ENCODE results near the gene AMZ2.
"Not testable (repeated sequence)": the region's sequence is repeated elsewhere in the genome, so short reads cannot be mapped to it uniquely, and the experiment has no call there.

The AMZ2 gene, protein sequence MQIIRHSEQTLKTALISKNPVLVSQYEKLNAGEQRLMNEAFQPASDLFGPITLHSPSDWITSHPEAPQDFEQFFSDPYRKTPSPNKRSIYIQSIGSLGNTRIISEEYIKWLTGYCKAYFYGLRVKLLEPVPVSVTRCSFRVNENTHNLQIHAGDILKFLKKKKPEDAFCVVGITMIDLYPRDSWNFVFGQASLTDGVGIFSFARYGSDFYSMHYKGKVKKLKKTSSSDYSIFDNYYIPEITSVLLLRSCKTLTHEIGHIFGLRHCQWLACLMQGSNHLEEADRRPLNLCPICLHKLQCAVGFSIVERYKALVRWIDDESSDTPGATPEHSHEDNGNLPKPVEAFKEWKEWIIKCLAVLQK

DNA sequence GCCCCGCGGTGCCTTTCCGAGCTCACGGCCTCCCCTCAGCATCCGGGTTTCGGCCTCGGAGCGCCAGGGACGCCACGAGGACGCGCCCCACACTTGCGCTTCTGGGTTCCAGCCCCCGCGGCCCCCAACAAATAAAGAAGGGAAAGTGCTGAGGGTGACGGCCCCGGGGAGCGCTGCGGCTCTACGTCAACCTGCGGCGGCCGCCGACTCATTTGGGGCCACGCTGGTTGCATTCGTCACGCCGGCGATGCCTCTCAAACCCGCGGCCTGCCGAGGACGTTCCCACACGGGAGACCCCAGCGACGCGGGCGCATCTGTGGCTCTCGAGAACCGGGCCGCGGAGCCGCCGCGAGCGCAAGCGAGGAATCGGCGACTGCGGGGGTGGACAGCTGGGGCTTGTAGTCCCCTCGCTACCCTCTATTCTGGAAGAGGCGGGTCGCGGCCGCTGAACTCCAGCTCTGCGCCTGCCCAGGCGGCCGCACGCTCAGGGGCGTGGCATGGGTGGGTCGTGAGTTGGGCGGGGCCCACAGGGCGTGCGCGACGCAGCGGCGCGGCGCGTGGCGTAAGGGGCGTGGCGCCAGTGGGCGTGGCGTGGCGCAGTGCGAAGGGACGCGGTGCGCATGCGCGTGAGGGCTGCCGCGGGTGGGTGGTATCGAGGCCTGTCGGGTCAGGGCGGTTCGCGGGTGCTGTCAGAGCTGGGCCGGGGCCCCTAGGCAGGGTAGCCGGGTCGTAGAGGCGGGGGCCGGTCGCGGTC is at the start of gene AMZ2:
Gene AMZ2, plus strand, starts transcription at position 599 of the 754 bp plus-strand sequence. CDS start 2,145 bp downstream, outside the sequence.
- peak; percentile 84 for DNase-seq

DNA sequence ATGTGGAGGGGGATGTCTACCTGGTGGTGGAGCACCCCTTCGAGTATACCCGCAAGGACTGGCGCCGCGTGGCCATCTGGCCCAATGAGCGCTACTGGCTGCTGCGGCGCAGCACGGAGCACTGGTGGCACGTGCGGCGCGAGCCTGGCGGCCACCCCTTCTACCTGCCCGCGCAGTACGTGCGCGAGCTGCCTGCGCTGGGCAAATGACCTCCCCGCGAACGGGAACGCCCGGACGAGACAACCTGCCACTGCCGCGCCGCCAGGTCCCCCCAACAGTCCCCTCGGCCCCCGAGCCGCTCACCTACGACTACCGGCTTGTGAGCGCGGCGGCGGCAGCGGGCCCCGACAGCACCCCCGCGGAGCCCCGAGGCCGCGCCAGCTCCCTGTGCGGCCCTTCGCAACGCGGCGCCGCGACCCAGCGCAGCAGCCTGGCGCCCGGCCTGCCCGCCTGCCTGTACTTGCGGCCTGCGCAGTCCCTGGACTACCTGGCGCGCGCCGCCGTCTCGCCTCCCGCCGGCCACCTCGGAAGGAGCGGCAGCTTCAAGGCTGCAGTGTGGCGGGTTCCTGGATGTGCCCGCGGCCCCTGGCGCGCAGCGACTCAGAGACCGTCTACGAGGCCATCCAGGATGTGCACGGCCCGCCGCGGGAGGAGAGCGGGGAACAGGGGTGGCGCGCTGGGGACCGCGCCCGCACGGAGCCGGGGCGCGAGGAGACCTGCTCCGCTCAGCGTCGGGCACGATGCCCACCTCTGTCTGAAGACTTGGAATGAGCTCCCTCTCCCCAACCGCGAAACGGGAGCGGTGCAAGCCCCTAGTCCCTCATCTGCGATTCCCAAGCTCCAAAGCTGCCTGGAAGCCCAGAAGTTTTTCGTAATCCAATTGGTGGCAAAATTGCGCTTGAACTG is 48.7 kb upstream of the AMZ2 start:
- no peak for DNase-seq

DNA sequence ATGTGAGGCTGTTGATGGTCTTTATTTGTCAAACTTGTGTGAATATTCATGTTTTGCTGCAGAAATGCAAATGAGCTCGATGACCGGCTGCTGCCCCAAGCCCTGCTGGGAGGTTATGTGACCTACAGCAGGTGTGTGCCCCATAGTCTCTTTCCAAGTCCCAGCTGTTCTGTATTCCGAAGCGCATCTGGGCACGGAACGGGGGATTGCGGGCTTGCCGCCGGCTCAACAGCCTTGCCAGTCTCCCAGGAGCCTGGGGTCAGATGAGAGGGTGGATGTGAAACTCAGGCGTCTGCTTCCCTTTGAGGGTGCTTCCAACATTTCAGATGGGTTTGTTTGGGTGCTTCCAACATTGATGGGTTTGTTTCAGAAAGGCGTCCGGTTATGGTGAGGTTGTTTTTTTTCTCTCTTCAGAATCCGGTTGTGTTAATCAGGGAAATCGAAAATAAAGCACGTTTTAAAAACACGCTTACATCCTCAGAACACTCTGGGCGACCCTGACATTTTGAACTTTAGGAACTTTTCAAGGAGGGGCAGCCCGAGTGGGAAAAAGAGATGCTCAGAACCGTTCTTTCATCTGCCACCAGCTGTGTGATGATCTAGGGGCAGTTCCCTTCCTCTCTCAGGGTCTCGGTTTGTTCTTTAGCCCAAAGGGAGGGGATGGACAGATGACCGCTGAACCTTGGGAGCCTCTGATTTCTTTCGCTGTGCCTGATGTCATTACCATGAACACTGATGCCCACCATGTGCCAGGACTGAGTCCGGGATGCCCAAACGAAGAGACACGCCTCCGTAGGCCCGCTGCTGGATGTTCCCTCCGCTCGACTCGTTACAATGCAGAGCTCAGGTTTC is 47.8 kb upstream of the AMZ2 start:
- no peak for DNase-seq

DNA sequence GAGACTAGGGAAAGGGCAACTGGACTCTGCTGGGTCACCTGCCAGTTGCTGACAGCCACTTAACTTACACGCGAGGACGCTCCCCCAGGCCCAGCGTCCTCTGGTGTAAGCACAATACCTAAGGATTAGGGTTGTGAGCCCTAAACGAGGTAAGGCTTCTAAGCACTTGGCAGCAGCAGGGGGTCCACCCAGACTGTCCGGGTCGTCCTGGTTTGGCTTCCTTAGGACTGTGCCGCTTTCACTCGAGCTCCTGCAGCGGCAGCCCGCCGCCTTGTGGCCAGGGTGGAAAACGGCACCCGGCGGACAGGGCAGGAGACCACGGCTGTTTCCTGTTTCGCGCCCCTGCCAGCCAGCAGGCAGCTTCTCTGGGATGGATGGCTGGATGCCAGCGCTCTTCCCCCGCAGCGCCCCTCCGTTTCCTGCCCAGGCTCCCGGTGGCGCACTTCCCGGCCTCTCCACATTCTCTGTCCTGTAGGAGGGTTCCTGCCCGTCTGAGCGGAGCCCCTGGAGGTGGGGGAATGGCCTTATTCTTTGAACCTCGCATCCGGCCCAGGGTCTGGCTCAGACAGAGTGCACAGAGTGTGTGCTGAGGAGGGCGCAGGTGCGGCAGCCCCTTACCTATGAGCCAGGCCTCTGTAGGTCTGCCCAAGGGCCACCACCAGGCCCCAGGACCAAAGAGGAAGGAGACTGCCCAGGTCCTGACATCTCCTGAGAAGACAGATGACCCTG is 47.0 kb upstream of the AMZ2 start:
- peak; percentile 79 for DNase-seq

DNA sequence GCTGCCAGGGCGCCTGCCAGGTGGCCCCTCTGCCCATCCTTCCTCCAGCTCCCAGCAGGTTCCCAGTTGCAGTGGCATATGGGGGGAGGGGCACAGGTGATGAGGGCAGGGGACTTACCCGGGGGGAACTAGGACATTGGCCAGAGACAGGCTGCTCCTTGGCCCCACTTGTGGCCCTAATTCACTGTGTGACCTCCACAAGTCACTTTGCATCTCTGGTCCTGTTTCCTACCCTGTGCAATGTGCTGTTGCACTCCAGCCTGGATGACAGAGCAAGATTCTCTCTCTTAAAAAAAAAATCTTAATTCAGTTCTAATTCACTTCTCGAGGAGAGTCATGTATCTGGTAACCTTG is 46.4 kb upstream of the AMZ2 start:
- not testable (repeated sequence) for DNase-seq

DNA sequence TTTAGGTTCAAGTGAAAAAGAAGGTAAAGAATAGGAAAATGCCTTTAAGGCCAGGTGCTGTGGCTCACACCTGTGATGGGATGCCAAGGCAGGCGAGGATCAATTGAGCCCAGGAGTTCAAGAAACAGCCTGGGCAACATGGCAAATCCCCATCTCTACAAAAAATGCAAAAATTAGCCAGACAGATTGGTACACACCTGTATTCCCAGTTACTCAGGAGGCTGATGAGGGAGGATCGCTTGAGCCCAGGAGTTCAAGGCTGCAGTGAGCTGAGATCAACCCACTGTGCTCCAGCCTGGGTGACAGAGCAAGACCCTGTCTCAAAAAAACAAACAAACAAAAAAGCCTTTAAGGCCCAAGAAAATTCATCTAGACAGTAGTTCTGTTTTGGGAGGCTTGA is 45.5 kb upstream of the AMZ2 start:
- DNase-seq, result not testable (repeated sequence)

DNA sequence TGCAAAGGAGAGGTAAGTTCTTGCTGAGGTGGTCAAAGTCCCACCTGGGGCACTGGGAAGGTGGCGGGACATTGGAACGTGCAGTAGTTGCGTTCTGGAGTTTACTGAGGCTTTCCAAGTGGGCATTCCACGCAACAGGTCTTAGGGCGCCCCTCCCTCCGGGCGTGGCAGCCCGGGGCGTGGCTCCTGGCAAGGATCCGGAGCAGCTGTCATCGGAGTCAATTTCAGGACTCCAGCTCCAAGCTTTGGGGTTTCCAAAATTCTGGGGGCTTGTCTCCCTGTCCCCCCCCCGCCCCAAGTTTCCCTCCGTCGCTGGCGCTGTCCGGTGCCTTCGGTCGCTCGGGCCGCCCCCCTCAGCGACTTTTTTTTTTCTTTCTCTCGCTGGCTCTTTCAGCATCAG is 43.1 kb upstream of the AMZ2 start:
- DNase-seq, result no peak

DNA sequence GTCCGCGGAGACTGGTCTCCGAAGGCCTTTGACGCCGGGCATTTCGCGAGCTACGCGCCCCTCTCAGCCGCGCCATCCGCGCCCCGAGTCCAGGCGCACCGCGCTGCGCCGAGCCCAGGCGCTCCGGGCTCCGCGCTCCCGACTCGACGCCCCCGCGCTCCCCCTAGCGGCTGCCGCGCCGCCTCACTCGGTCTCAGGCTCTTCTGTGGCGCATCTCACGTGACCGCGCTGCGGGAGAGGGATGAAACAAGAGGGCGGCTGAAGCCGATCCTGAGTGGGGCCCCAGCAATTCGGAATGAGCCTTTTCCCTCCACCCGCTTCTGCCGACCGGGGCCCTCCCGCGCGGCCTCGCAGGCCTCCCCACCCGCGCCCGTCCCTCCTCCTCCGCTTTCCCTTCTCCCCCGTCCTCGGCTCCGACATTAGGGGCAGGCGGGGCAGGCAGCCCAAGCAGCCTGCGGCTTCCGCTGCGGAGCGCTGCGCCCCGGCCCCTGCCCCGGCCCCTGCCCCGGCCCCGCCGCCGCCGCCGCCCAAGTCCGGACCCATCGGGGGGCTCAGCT is 42.5 kb upstream of the AMZ2 start:
- DNase-seq, result peak; percentile 73

DNA sequence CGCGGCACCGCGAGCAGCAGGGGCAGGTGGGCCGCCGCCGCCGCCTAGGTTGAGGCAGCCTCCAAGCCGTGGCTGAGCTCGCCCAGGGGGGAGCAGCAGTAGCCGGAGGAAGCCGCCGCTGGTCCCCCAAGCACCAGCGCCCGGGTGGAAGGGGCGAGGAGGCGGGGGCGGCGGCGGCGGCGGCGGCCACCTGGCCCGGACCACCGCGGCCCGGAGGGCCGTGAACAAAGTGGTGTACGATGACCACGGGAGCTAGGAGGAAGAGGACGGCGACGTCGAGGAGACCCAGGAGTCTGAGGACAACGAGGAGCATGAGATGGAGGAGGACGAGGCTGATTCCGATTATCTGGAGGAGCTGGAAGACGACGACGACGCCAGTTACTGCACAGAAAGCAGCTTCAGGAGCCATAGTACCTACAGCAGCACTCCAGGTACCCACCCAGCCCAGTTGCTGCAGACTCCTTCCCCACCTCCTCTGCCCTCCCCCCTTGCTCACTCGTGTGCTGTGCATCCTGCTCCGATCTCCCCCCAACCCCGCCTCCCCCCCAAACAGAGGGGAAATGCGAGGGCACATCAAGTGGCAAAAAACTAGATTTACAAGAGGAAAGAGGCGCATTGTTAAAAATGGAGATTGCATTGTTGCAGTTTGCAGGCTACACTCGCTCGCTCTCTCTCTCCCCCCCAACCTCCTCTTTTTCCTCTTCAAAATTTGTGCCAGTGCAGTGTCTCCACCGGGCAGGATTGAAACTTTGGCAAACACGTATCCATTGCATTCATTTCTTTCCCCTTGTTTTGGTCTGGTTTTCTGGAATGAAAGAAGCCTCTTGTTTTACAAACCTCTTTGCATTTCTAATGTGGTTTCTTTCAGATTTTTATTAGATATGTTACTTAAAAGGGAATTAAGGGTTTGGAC is 41.8 kb upstream of the AMZ2 start:
- DNase-seq, result no peak

DNA sequence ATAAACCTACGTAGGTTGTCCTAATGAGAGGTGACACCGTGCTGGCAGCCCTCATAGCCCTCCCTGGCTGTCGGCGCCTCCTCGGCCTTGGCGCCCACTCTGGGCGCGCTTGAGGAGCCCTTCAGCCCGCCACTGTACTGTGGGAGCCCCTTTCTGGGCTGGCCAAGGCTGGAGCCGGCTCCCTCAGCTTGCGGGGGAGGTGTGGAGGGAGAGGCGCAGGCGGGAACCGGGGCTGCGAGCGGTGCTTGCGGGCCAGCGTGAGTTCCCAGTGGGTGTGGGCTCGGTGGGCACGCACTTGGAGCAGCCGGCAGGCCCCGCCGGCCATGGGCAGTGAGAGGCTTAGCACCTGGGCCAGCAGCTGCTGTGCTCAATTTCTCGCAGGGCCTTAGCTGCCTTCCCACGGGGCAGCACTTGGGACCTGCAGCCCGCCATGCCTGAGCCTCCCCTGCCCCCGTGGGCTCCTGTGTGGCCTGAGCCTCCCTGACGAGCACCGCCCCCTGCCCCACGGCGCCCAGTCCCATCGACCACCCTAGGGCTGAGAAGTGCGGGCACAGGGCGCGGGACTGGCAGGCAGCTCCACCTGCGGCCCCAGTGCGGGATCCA is 40.1 kb upstream of the AMZ2 start:
- no peak for DNase-seq

DNA sequence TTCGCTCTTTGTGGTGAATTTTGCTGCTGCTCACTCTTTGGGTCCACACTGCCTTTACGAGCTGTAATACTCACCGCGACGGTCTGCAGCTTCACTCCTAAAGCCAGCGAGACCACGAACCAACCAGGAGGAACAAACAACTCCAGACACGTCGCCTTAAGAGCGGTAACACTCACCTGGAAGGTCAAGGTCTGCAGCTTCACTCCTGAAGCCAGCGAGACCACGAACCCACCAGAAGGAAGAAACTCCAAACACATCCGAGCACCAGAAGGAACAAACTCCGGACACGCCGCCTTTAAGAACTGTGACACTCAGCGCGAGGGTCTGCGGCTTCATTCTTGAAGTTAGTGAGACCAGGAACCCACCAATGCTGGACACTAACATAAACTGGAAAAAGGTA is 39.2 kb upstream of the AMZ2 start:
- not testable (repeated sequence) for DNase-seq

DNA sequence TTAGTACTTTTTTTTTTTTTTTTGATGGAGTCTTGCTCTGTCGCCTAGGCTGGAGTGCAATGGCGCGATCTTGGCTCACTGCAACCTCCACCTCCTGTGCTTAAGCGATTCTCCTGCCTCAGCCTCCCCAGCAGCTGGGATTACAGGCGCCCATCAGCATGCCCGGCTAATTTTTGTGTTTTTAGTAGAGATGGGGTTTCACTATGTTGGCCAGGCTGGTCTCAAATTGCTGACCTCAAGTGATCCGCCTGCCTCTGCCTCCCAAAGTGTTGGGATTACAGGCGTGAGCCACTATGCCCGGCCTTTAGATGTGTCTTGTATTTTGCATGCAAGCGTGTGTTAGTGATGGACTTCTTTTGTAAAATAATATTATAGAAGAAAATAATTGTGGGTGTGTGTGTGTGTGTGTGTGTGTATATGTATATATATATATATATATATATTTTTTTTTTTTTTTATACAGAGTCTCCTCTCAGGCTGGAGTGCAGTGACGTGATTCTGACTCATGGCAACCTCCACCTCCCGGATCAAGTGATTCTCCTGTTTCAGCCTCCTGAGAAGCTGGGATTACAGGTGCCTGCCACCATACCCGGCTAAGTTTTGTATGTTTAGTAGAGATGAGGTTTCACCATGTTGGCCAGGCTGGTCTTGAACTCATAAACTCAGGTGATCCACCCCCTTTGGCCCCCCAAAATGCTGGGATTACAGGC is 38.5 kb upstream of the AMZ2 start:
- not testable (repeated sequence) for DNase-seq

DNA sequence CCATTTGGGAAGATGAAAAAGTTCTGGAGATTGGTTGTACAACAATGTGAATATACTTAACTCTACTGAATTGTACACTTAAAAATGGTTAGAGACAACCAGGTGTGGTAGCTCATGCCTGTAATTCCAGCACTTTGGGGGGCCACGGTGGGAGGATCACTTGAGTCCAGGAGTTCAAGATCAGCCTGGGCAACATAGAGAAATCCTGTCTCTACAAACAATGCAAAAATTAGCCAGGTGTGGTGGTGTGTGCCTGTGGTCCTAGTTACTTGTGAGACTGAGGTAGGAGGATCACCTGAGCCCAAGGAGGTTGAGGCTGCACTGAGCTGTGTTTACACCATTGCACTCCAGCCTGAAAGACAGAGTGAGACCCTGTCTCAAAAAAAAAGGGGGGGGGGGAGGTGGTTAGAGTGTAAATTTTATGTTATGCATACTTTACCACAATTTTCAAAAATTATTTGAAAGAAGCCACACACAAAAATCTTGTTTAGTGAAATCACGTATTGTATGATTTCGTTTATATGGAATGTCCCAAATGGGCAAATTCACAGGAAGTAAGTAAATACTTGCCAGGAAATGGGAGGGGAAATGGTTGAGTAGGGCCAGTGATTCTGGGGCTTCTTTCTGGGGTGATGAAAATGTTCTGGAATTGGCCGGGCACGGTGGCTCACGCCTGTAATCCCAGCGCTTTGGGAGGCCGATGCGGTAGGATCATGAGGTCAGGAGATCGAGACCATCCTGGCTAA is 37.1 kb upstream of the AMZ2 start:
- DNase-seq, result no peak

DNA sequence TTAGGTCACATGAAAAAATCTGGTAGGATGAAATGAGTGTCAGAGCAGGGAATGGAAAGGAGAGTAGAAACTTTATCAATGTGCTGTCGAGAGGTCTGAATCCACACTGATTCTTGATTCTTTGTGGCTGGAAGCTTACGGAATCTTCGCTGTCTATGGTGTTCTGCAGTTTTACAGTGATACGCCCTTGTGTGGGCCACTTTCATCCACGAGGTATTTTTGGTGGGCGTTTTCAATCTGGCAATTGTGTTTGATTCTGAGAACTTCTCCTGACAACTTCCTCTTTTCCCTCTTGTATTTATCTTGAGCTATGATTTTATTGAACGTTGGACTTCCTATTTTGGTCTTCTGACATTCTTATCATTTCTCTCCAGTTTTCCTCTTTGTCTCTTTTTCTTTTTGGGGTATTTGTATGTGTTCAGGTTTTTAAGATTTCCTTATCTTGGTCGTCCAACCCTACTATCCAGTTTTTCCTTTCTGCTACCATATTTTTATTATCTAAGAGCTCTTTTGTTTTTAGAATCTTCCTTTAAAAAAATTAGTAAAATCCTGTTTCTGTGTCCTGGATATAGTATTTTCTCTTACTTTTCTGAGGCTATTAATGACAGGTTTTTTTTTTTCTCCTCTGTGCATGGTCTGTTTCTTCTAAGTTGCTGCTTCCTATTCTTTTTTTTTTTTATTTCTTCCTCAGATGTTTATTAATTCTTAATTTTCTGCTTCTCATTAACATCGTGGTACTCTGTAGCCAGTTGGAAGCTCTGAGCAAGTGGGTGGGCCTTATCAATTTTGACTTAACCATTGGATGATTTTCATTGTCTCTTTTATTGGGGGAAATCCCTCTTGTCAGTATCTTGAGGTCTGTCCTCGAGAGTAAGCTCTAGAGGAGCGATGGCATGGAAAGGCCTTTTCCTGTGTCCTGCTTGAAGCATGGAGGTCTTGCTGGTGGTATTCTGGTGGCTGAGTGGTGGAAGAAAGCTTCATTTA is 34.1 kb upstream of the AMZ2 start:
- DNase-seq, result not testable (repeated sequence)

DNA sequence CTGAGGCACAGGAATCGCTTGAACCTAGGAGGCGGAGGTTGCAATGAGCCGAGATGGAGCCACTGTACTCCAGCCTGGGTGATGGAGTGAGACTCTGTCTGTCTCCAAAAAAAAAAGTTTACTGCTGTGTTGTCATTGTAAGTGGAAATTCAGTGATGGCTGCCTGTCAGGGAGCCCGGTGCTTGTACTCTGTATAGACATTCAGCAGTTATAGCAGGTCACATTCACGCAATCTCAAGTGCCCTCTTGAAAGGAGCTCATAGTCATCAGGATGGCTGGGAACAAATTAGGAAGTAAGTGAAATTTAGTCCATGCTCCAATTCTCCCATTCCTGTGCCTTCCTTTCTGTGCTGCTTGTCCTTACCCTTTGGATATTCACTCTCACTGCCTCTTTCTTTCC is 32.4 kb upstream of the AMZ2 start:
- DNase-seq, result not testable (repeated sequence)

DNA sequence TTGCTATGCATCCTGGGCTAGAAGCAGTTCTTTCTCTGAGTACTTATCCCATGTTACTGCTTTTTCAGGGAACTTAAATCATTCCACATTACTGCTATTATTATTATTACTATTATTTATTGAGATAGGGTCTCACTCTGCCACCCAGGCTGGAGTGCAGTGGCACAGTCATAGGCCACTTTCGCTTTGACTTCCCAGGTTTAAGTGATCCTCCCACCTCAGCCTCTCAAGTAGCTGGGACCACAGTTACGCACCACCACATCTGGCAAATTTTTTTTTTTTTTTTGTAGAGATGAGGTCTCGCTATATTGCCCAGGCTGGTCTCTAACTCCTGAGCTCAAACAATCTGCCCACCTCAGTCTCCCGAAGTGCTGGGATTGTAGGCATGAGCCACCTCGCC is 28.4 kb upstream of the AMZ2 start:
- DNase-seq, result not testable (repeated sequence)

DNA sequence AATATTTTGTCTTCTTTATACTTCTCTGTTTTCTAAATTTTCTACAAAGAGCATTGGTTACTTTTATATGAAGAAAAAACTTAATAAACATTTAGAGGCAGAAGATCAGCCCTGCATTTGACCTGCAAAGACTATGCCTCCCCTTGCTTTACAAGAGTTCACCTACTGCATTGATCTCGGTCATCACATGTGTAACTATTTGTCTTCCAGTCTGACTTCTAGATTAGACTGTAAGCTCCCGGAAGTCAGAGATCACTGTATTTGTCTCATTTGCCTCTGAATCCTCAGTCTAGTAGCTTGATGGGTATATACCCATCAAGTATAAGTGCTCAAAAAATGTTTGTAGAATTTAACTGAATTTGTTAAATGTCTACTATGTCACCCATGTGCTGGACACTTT is 27.7 kb upstream of the AMZ2 start:
- not testable (repeated sequence) for DNase-seq
